Stimulated activated CD8-positive, alpha-beta memory T cell treated with anti-CD3 and anti-CD28 coated beads, Interleukin-15, amount 100 ng/mL, for 1 hour (primary cell): Measurements from ENCODE around the gene FADS6.

ENCODE experiments used
- DNase-seq: peaks from one replicate; pipeline ENCODE4 v3.0.0-alpha.2; 2020; ENCODE audit warnings: low read depth

The FADS6 gene

DNA sequence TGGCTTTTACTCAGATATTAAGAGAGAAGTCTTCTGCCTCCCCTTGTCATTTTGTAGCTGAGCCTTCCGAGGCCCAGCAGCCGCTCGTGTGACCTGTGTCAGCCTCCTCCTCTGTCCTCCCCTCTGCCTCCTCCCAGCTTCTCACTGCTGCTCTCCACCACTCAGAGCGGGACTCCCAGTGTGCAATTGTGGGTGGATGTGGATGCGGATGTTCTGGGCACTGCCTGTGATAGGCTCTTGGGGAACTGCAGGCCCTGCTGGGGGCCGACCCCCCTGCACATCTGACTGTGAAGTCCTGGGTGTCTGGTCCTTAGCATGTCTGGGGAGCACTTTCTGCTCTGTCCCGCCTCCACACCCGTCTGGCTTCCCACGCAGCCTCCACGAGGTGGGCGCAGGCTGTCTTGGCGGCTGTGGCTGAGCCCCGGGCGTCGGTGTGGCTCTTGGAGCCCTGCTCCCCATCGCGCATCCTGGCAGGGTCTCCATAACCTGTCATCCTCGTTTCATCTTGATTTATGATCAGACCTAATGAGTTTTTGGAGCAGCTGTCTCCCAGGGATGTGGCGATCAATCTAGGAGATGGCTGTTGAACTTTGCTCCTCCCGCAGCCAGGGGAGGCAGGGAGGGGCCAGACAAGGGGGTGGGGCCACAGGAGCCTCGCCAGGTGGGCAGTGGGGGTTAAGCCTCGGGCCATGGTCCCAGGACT, 61.8 kb downstream of the FADS6 start:
- no peak for DNase-seq

DNA sequence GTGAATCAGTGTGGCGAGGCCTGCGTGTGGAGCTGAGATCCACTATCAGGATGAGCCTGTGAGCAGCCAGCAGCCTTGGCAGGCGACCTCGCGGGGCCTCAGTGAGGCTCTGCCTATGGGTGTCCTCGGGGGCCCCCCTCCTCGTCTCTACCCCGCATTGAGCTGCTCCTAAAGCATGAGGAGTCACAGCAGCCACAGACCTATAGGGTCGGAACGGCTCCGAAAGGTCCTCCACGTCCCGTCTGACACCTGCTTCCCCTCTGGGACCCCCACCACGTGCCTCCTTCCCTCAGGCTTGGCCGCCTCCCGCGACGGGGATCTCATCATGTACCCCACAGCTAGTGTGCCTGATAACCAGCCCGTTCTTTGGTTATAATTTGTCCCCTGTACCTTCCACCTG, 62.6 kb downstream of the FADS6 start:
- DNase-seq, result no peak

DNA sequence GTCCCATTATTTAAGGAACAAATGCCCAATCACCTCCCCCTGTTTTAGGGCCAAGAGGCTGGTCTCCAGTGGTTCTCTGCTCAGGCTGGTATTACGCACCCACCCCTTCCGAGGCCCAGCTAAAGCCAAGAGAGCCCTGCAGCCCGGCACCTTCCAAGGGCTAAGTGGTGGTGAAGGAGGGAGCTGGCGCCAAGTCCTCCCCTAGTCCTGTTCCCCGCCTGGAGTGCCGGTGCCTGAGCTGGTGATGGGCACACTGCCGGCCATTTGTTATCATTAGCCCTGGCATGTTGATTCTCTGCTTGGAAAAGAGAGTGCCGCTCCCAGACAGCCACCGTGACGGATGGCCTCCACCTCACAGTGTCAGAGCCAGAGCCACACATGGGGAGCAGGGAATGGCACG, 65.6 kb downstream of the FADS6 start:
- no peak for DNase-seq
